Neural cell (in vitro differentiated cells): ENCODE results near the gene ESPN. TPM values are rescaled to one million over a fixed set of nuclear protein-coding genes. Genes with fewer than 3 reads are reported as not detected.

ENCODE experiments used
- H2AFZ ChIP-seq: fragments of 200-600, 300-800 bp; sonication (generic), shearing (Covaris generic); 2 replicates; pipeline ENCODE4 v1.6.0; 2014; ENCODE audit warnings: low read depth, mild to moderate bottlenecking, antibody characterized with exemption, low read length, moderate library complexity
- H3F3A ChIP-seq: fragments of 200-600 bp; shearing (Covaris generic); 2 replicates; pipeline ENCODE4 v1.6.1; 2016; ENCODE audit warnings: mild to moderate bottlenecking, moderate library complexity, mixed read lengths, antibody characterized with exemption, low read length; ENCODE audit not compliant: insufficient read depth, poor library complexity, severe bottlenecking
- H3K27ac ChIP-seq: fragments of 200-600, 300-800 bp; sonication (generic), shearing (Covaris generic); 2 replicates; pipeline ENCODE4 v1.5.1; 2014; ENCODE audit warnings: mild to moderate bottlenecking, low read length, moderate library complexity
- H3K27me3 ChIP-seq: fragments of 300-800, 200-600 bp; sonication (generic), shearing (Covaris generic); 2 replicates; pipeline ENCODE4 v1.6.0; 2014; ENCODE audit warnings: mild to moderate bottlenecking, low read depth, low read length, moderate library complexity; ENCODE audit not compliant: insufficient read depth
- H3K36me3 ChIP-seq: fragments of 300-800, 200-600 bp; sonication (generic), shearing (Covaris generic); 2 replicates; pipeline ENCODE4 v1.5.1; 2014; ENCODE audit warnings: mild to moderate bottlenecking, antibody characterized with exemption, low read length, moderate library complexity; ENCODE audit not compliant: insufficient read depth
- H3K4me2 ChIP-seq: fragments of 300-800, 200-600 bp; sonication (generic), shearing (Covaris generic); 2 replicates; pipeline ENCODE4 v1.6.0; 2014; ENCODE audit warnings: mild to moderate bottlenecking, low read length
- H3K4me3 ChIP-seq: fragments of 300-800, 200-600 bp; sonication (generic), shearing (Covaris generic); 2 replicates; pipeline ENCODE4 v1.5.1; 2014; ENCODE audit warnings: mild to moderate bottlenecking, low read length, moderate library complexity
- H3K79me2 ChIP-seq: fragments of 200-600 bp; shearing (Covaris generic); replicated peaks from 2 replicates; pipeline ENCODE4 v1.6.0; 2014; ENCODE audit warnings: mild to moderate bottlenecking, low read length, moderate library complexity; ENCODE audit not compliant: insufficient read depth
- H3K9ac ChIP-seq: fragments of 300-800, 200-600 bp; sonication (generic), shearing (Covaris generic); 2 replicates; pipeline ENCODE4 v1.6.1; 2016; ENCODE audit warnings: mild to moderate bottlenecking, low read length, mixed read lengths
- H3K9me2 ChIP-seq: fragments of 200-600 bp; shearing (Covaris generic); 2 replicates; pipeline ENCODE4 v1.6.1; 2016; ENCODE audit warnings: mild to moderate bottlenecking, low read length, mixed read lengths; ENCODE audit not compliant: insufficient read depth
- H3K9me3 ChIP-seq: fragments of 200-600, 300-800 bp; sonication (generic), shearing (Covaris generic); 2 replicates; pipeline ENCODE4 v1.6.1; 2016; ENCODE audit warnings: mild to moderate bottlenecking, mixed run types, low read length, moderate library complexity, mixed read lengths
- H4K20me1 ChIP-seq: fragments of 200-600 bp; shearing (Covaris generic); 2 replicates; pipeline ENCODE4 v1.6.1; 2016; ENCODE audit warnings: mild to moderate bottlenecking, mixed run types; ENCODE audit not compliant: insufficient read depth
- CTCF ChIP-seq: fragments of 450-650 bp; IDR thresholded peaks from 2 replicates; pipeline ENCODE4 v1.5.1; 2014; ENCODE audit warnings: antibody characterized with exemption, mild to moderate bottlenecking, moderate library complexity; ENCODE audit not compliant: poor library complexity, severe bottlenecking
- EP300 ChIP-seq: fragments of 450-650 bp; conservative IDR thresholded peaks from 2 replicates; pipeline ENCODE4 v1.6.1; 2014; ENCODE audit warnings: antibody characterized with exemption, mild to moderate bottlenecking, moderate library complexity; ENCODE audit not compliant: poor library complexity, severe bottlenecking
- EZH2 ChIP-seq: fragments of 200-600, 300-800 bp; shearing (Covaris generic), sonication (generic); IDR thresholded peaks from 2 replicates; pipeline ENCODE4 v1.6.1; 2014; ENCODE audit warnings: antibody characterized with exemption, low read length, borderline replicate concordance, mild to moderate bottlenecking; ENCODE audit not compliant: insufficient read depth, poor library complexity, severe bottlenecking
- MXI1 ChIP-seq: fragments of 450-650 bp; conservative IDR thresholded peaks from 2 replicates; pipeline ENCODE4 v1.6.1; 2014; ENCODE audit warnings: antibody characterized with exemption, mild to moderate bottlenecking; ENCODE audit not compliant: poor library complexity, severe bottlenecking
- POLR2AphosphoS5 ChIP-seq: IDR thresholded peaks from 2 replicates; pipeline ENCODE4 v1.6.1; 2012
- RAD21 ChIP-seq: fragments of 450-650 bp; conservative IDR thresholded peaks from 2 replicates; pipeline ENCODE4 v1.6.1; 2014; ENCODE audit warnings: antibody characterized with exemption, mild to moderate bottlenecking, moderate library complexity
- REST ChIP-seq: IDR thresholded peaks from 2 replicates; pipeline ENCODE4 v1.6.1; 2012; ENCODE audit warnings: borderline replicate concordance
- SMC3 ChIP-seq: fragments of 450-650 bp; conservative IDR thresholded peaks from 2 replicates; pipeline ENCODE4 v1.6.1; 2014; ENCODE audit warnings: antibody characterized with exemption, mild to moderate bottlenecking, moderate library complexity; ENCODE audit not compliant: poor library complexity
- TAF1 ChIP-seq: IDR thresholded peaks from 2 replicates; pipeline ENCODE4 v1.6.1; 2012; ENCODE audit warnings: low read depth
- polyA plus RNA-seq: library from polyadenylated mRNA; depleted of rRNA; stranded (reverse); fragments of >200 nt; gene quantifications from 2 replicates; pipeline ENCODE4 v1.2.3, GENCODE V29; 2014

ESPN gene
- polyA plus RNA-seq, 1 donor from 2014 or later: not detected

- H3K9me3 ChIP-seq: no peaks in the 10 kb centered on the region
Measured at GRCh38 chr1:6416295-6416656, 8.3 kb upstream of the ESPN start.

GRCh38 chr1:6416906-6417305 lies 7.7 kb upstream of the ESPN start:
- Histone ChIP-seq H3K27ac (no peak overlapping the region), H3K4me3 (no peak overlapping the region), H3K9ac (no peak overlapping the region), H2AFZ (no peak overlapping the region), H3K9me2 (no peaks in the 10 kb centered on the region), H3K36me3 (no peaks in the 10 kb centered on the region), H3K4me2 (no peak overlapping the region), H3K9me3 (no peaks in the 10 kb centered on the region), H4K20me1 (no peaks in the 10 kb centered on the region), H3K79me2 (no peaks in the 10 kb centered on the region), H3K27me3 (peaks cover 68% of the 10 kb centered on the region), H3F3A (no peaks in the 10 kb centered on the region)
- TF ChIP-seq TAF1 (no peak), EZH2 (no peak), CTCF (no peak), EP300 (no peak), REST (no peak), POLR2AphosphoS5 (no peak), RAD21 (no peak)

More at GRCh38 chr1:6416295-6416656, 8.3 kb upstream of the ESPN start:
- no peaks in the 10 kb centered on the region for H4K20me1 ChIP-seq
- H3K79me2 ChIP-seq: no peaks in the 10 kb centered on the region
- H2AFZ ChIP-seq: no peak overlapping the region
- H3K9me2 ChIP-seq: no peaks in the 10 kb centered on the region
- H3K4me3 ChIP-seq: no peak overlapping the region
- H3F3A ChIP-seq: no peaks in the 10 kb centered on the region
- H3K4me2 ChIP-seq: no peak overlapping the region
- no peak overlapping the region for H3K27ac ChIP-seq
- peaks cover 61% of the 10 kb centered on the region for H3K27me3 ChIP-seq
- no peak overlapping the region for H3K9ac ChIP-seq
- H3K36me3 ChIP-seq: no peaks in the 10 kb centered on the region
- TF ChIP-seq EZH2: no peak
- TF ChIP-seq CTCF: no peak
- TF ChIP-seq TAF1: no peak
- TF ChIP-seq RAD21: no peak
- no peak for TF ChIP-seq MXI1
- no peak for TF ChIP-seq REST
- no peak for TF ChIP-seq EP300
- no peak for TF ChIP-seq SMC3
- TF ChIP-seq POLR2AphosphoS5: no peak
